Type B pancreatic cell (in vitro differentiated cells): Measurements from ENCODE around the gene CPLX1. TPM values are rescaled to one million over a fixed set of nuclear protein-coding genes. Genes with fewer than 3 reads are reported as not detected.

Experiments
- DNase-seq: peaks from one replicate; pipeline ENCODE4 v3.0.0; 2021; ENCODE audit warnings: mixed read lengths; ENCODE audit not compliant: unreplicated experiment; ENCODE audit errors: extremely low spot score
- H3K27ac Mint-ChIP-seq: 2 replicates; pipeline ENCODE4 v1.8.0; 2021; ENCODE audit warnings: mild to moderate bottlenecking, mixed read lengths
- H3K27me3 Mint-ChIP-seq: 2 replicates; pipeline ENCODE4 v1.8.0; 2021; ENCODE audit warnings: mixed read lengths
- H3K36me3 Mint-ChIP-seq: 2 replicates; pipeline ENCODE4 v1.8.0; 2021; ENCODE audit warnings: mixed read lengths
- H3K4me1 Mint-ChIP-seq: one replicate; pipeline ENCODE4 v1.8.0; 2021; ENCODE audit warnings: mixed read lengths; ENCODE audit not compliant: unreplicated experiment
- H3K4me3 Mint-ChIP-seq: 2 replicates; pipeline ENCODE4 v1.8.0; 2021; ENCODE audit warnings: mild to moderate bottlenecking, mixed read lengths
- H3K9me3 Mint-ChIP-seq: 2 replicates; pipeline ENCODE4 v1.8.0; 2021; ENCODE audit warnings: mixed read lengths
- total RNA-seq: library from RNA; stranded (reverse); gene quantifications from 2 replicates; pipeline ENCODE4 v1.2.1, GENCODE V29; 2021; ENCODE audit warnings: low replicate concordance
- TF ChIP-seq, protein P1 (sequence below): fragments of 200-600 bp; sonication (generic); conservative IDR thresholded peaks from 2 replicates; pipeline ENCODE4 v1.5.0; 2021; ENCODE audit warnings: antibody characterized with exemption, mild to moderate bottlenecking

Gene CPLX1
- total RNA-seq, 1 donor from 2014 or later, result 5.6 TPM

DNA sequence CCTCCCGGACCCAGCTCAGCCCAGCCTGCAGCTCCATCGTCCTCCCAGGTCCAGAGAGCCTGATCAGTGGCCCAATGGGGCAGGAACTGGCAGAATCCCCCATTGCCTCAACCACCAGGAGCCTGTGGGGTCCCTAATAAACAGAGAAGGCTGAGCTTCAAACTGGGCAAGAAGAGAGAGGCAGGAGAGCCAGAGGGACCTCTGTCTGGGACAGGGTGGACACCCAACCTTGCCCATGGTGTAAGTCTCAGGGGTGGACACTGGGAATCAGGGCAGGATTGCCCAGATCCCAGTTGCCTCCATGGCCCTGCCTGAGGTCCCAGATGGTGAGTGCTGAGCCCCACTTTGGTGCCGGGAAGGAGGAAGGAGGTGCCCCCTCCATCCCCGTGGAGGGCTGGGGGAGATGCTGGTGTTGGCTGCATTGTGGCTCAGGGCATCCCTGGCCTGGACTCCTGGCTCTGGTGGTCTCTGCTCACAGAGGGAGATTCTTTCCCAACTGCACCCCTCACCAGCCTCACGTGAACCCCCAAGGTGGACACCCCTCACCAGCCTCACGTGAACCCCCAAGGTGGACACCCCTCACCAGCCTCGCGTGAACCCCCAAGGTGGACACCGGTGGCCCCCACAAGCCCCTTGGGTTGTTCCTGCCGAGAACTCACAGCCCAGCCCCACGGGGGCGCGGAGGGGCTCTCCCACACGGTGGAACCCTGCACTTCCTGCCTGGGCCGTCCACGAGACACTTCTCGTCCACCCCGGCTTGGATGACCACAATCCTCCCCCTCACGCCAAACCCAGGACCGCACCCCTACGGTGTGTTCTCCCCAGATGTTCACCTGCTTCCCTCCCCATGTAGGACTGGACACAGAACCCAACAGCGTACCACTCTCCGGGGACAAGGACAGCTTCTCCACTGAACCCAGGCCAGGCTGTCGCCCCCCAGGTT lies 5.4 kb downstream of the CPLX1 start:
- peaks cover 63% of the 10 kb centered on the region for H3K27me3 Mint-ChIP-seq
- H3K4me3 Mint-ChIP-seq, result no peak overlapping the region
- H3K4me1 Mint-ChIP-seq, result peaks cover 5% of the 10 kb centered on the region

DNA sequence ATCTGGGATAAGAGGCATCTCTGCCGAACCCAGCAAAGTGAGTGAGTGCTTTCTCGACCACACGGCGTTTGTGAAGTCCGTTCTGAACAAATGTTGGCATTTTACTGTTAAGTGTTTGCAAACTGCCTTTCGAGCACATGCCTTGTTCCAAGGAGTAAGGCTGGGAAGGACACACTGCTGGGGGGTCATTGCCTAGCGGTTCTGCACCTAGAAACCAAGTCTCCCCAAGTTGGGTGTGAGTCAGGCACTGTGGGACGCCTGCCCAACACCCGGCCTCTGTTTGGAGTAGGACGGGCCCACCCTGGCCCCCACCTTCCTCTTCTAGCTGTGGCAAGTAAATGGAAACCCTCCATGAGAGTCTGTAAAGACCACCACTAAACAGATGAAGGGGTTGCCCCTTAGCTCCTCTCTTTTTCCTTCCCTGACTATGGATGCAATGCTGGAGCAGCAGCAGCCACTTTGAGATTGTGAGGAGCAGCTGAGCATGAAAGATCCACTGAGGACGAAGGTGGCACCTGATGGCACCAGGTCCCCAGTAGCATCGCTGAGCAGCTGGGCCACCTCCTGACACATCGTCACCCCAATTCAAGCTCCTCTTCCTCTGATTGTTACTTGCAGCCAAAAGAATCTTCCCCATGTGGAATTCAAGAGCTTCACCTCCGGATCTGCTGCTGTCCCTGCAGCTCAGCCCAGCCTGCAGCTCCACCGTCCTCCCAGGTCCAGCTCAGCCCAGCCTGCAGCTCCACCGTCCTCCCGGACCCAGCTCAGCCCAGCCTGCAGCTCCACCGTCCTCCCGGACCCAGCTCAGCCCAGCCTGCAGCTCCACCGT lies 6.3 kb downstream of the CPLX1 start:
- TF ChIP-seq, protein P1, sequence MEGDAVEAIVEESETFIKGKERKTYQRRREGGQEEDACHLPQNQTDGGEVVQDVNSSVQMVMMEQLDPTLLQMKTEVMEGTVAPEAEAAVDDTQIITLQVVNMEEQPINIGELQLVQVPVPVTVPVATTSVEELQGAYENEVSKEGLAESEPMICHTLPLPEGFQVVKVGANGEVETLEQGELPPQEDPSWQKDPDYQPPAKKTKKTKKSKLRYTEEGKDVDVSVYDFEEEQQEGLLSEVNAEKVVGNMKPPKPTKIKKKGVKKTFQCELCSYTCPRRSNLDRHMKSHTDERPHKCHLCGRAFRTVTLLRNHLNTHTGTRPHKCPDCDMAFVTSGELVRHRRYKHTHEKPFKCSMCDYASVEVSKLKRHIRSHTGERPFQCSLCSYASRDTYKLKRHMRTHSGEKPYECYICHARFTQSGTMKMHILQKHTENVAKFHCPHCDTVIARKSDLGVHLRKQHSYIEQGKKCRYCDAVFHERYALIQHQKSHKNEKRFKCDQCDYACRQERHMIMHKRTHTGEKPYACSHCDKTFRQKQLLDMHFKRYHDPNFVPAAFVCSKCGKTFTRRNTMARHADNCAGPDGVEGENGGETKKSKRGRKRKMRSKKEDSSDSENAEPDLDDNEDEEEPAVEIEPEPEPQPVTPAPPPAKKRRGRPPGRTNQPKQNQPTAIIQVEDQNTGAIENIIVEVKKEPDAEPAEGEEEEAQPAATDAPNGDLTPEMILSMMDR, result no peak
- H3K27me3 Mint-ChIP-seq, result peaks cover 65% of the 10 kb centered on the region
- H3K36me3 Mint-ChIP-seq, result no peaks in the 10 kb centered on the region
- no peak overlapping the region for H3K4me3 Mint-ChIP-seq
- peaks cover 5% of the 10 kb centered on the region for H3K4me1 Mint-ChIP-seq
- DNase-seq, result no peak
- no peaks in the 10 kb centered on the region for H3K9me3 Mint-ChIP-seq
- no peak overlapping the region for H3K27ac Mint-ChIP-seq

More for the DNA sequence above, 5.4 kb downstream of the CPLX1 start:
- TF ChIP-seq, protein P1, result no peak
- no peaks in the 10 kb centered on the region for H3K9me3 Mint-ChIP-seq
- DNase-seq, result no peak
- no peaks in the 10 kb centered on the region for H3K36me3 Mint-ChIP-seq
- no peak overlapping the region for H3K27ac Mint-ChIP-seq

DNA sequence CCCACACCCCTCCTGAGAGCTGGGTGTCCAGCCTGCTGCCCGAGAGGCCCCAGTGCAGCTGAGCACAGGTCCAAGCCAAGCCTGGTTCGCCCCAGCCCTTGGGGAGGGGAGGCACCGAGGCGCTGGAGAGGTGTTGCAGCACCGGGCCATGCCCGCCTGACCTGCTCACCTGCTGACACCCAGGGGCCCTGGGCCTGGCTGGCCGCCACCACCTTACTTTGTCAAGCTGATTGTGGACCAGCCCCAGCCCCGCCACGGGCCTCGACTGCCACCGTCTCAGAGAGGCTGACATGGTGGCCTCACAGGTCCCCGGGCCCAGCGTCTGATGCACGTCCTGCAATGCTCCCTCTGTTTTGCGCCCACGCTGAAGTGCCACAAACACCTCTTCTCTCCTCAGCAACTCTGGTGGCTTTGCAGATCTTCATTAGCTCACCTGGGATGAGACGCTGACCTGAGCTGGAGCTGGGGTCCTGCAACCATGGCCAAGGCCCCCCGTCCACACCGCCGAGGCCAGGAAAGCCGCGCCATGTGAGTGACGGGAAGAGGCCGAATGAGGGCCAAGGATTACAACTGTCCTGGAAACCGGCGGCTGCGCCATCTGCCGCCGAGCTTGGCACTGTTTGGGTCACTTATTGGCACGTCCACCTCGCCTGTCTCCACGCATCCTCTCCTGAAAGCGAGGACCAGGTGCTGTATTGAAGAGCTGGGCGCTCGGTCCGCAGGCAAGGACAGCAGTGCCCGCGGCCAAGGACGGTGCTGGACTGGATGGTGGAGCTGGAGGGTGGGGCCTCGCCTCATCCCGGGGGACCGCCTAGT lies 7.6 kb downstream of the CPLX1 start:
- no peak overlapping the region for H3K4me3 Mint-ChIP-seq
- DNase-seq, result no peak
- TF ChIP-seq, protein P1, result no peak
- no peak overlapping the region for H3K27ac Mint-ChIP-seq
- no peaks in the 10 kb centered on the region for H3K9me3 Mint-ChIP-seq
- H3K27me3 Mint-ChIP-seq, result peaks cover 65% of the 10 kb centered on the region
- H3K4me1 Mint-ChIP-seq, result peaks cover 5% of the 10 kb centered on the region
- H3K36me3 Mint-ChIP-seq, result no peaks in the 10 kb centered on the region

- Mint-ChIP-seq H3K27ac (no peak overlapping the region), H3K4me3 (no peak overlapping the region), H3K9me3 (no peaks in the 10 kb centered on the region), H3K27me3 (peaks cover 62% of the 10 kb centered on the region), H3K36me3 (no peaks in the 10 kb centered on the region), H3K4me1 (peaks cover 5% of the 10 kb centered on the region)
- no peak for DNase-seq
- TF ChIP-seq, protein P1, result no peak
Measured at GRCh38 chr4:815464-816146, 10.3 kb downstream of the CPLX1 start.
